Heart left ventricle (tissue), 16 donors: ENCODE data around the gene HAUS7. TPM values are rescaled to one million over a fixed set of nuclear protein-coding genes. Genes with fewer than 3 reads are reported as not detected.

Source experiments
- ATAC-seq, 4 donors: fragments of 200-7000 bp; cut with Tn5 transposase; one replicate each; pipeline ENCODE4 v1.9.1; 2020 to 2022; ENCODE audit warnings: moderate library complexity in 4 of 4, mild to moderate bottlenecking in 3 of 4, moderate number of reproducible peaks in 1 of 4
- DNase-seq, 5 donors: peaks; one replicate each; pipeline ENCODE4 v3.0.0-alpha.2; 2020
- H3K27ac ChIP-seq, 12 donors: fragments of 200-600 bp; sonication (generic) in 4 of 12; one replicate each; pipeline versions ENCODE4 v1.5.0 to v1.8.0; 2016 to 2022; ENCODE audit warnings: mild to moderate bottlenecking in 2 of 12
- H3K27me3 ChIP-seq, 9 donors: fragments of 200-600 bp; sonication (generic) in 2 of 9; one replicate each; pipeline versions ENCODE4 v1.5.1 to v1.8.0; 2016 to 2022; ENCODE audit warnings: mild to moderate bottlenecking in 3 of 9
- H3K36me3 ChIP-seq, 9 donors: fragments of 200-600 bp; sonication (generic) in 2 of 9; one replicate each; pipeline versions ENCODE4 v1.5.0 to v1.8.0; 2018 to 2022; ENCODE audit warnings: mild to moderate bottlenecking in 2 of 9
- H3K4me1 ChIP-seq, 12 donors: fragments of 200-600 bp; sonication (generic) in 4 of 12; one replicate each; pipeline versions ENCODE4 v1.5.0 to v1.8.0; 2016 to 2022; ENCODE audit warnings: mild to moderate bottlenecking in 3 of 12
- H3K4me3 ChIP-seq, 12 donors: fragments of 200-600 bp; sonication (generic) in 4 of 12; one replicate each; pipeline versions ENCODE4 v1.5.0 to v1.8.0; 2017 to 2022; ENCODE audit warnings: mild to moderate bottlenecking in 9 of 12, moderate library complexity in 4 of 12
- H3K9me3 ChIP-seq, 12 donors: fragments of 200-600 bp; sonication (generic) in 4 of 12; one replicate each; pipeline versions ENCODE4 v1.5.0 to v1.8.0; 2016 to 2022; ENCODE audit warnings: mild to moderate bottlenecking in 1 of 12
- POLR2A ChIP-seq, 2 donors: fragments of 450-650 bp; IDR thresholded peaks; one replicate each; pipeline ENCODE4 v1.6.1; 2017; ENCODE audit warnings: antibody characterized with exemption in 2 of 2, mild to moderate bottlenecking in 2 of 2, moderate library complexity in 2 of 2
- WGBS, 4 donors: extraction: QIAGEN DNeasy Blood & Tissue Kit in 2 of 4; methylation state at CpG; one replicate each; pipeline versions ENCODE4 v1.1.5 to v1.1.7; 2013 to 2018; 5-methylcytosine and 5-hydroxymethylcytosine counted together
- intact Hi-C, 10 donors: fragments of 100-400 bp; cut with DNase I; formaldehyde crosslinking; loops; one replicate each; pipeline versions ENCODE4 v1.11.1 to v1.14.2; 2022
- polyA plus RNA-seq, 2 donors: library from polyadenylated mRNA; stranded (reverse); fragments of 200-250 nt; gene quantifications; one replicate each; pipeline ENCODE4 v1.2.3, GENCODE V29; 2013
- total RNA-seq, 9 donors: library from RNA; depleted of rRNA in 2 of 9; stranded (reverse); fragments of >200 nt in 2 of 9; fragmentation: NEBNext Ultra II Directional in 3 of 9; extraction: Animal tissue kit (Norgen Biotek cat#: 25700) in 3 of 9; gene quantifications; one replicate each; pipeline versions ENCODE4 v1.1.0 to v1.2.4, GENCODE V29; 2016 to 2023
- TF ChIP-seq, protein P1 (sequence below), 12 donors: fragments of 200-600 bp; sonication (generic) in 4 of 12; IDR thresholded peaks; one replicate each; pipeline versions ENCODE4 v1.5.0 to v1.8.0; 2018 to 2022; ENCODE audit warnings: antibody characterized with exemption in 12 of 12, mild to moderate bottlenecking in 5 of 12
- donor health status: ischemic (EF 13 %, LVEDD 7.1; RV severe dilation, severe dysfunction).
- donor health status: healthy with polysubstance abuse.
- donor health status: DM: no; HTN: yes; CAD: no.
- donor health status: DM: no; HTN: no; CAD: no.
- donor health status: ischemic (EF 25% LVEDD 6.9; RV normal size, moderate dysfunction).
- donor health status: ischemic (EF 25% LVEDD 5.7; RV mildly dilated, moderate dysfunction).
- donor health status: healthy.
- donor health status: DM: yes; HTN: yes; CAD: no.
- donor health status: ischemic (EF 35%, LVEDD 5.7; RV mildly dilated, moderate dysfunction).
- donor health status: nonischemic (EF 11% LVEDD 7.7; RV severe dilation, severe dysfunction).
- donor health status: DM: yes; HTN: yes; CAD: no.
- donor health status: PGD.
- donor health status: ischemic (EF 29% LVEDD 5.4; RV normal size, mild dysfunction).
- donor health status: nonischemic (EF 23%, LVEDD 6.1; RV moderate dilation, normal function).

HAUS7 gene
- total and polyA plus RNA-seq, 11 donors: 15.3 to 28.2 (median 20.2) TPM

GRCh38 chrX:153446950-153447580, 23.3 kb downstream of the HAUS7 start:
- intact Hi-C loops: loop anchor here in 1 of 10 donors (10.0 kb wide), 1 partner anchor 412 kb away; no protein-coding TSS in a partner anchor
- Histone ChIP-seq H3K27me3 (peaks cover 0 to 4% (median 0%) of the 10 kb centered on the region in 9 donors), H3K27ac (no peak overlapping the region), H3K4me1 (no peaks in the 10 kb centered on the region), H3K36me3 (peaks cover 0 to 10% (median 0%) of the 10 kb centered on the region in 9 donors), H3K9me3 (no peaks in the 10 kb centered on the region), H3K4me3 (no peak overlapping the region)
- TF ChIP-seq, protein P1, sequence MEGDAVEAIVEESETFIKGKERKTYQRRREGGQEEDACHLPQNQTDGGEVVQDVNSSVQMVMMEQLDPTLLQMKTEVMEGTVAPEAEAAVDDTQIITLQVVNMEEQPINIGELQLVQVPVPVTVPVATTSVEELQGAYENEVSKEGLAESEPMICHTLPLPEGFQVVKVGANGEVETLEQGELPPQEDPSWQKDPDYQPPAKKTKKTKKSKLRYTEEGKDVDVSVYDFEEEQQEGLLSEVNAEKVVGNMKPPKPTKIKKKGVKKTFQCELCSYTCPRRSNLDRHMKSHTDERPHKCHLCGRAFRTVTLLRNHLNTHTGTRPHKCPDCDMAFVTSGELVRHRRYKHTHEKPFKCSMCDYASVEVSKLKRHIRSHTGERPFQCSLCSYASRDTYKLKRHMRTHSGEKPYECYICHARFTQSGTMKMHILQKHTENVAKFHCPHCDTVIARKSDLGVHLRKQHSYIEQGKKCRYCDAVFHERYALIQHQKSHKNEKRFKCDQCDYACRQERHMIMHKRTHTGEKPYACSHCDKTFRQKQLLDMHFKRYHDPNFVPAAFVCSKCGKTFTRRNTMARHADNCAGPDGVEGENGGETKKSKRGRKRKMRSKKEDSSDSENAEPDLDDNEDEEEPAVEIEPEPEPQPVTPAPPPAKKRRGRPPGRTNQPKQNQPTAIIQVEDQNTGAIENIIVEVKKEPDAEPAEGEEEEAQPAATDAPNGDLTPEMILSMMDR (IDR thresholded peaks at IDR 0.05): no peak
- WGBS, 4 donors: 86 to 94% (median 94%) methylated on average over 13 to 17 of the region's 17 CpGs
- ATAC-seq: no peak
- no peak for DNase-seq

DNA sequence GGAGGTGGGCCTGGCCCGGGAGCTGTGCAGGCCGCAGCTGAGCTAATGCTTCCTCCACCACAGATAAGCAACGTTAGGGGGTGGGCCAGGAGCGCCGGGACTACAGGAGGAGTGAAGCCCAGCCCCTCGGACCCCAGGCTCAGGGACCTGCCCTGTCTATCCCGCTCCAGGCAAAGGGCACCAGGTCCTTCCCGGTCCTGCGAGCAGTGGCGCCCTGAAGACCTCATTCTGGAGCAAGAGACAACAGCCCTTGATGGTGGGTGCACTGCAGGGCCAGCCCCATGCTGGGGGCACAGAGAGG, 23.8 kb downstream of the HAUS7 start:
- WGBS, 4 donors: 60 to 73% (median 70%) methylated on average over 10 of the region's 10 CpGs
- H3K27ac ChIP-seq: no peak overlapping the region
- no peaks in the 10 kb centered on the region for H3K4me1 ChIP-seq
- H3K27me3 ChIP-seq: peaks cover 0 to 4% (median 0%) of the 10 kb centered on the region in 9 donors
- TF ChIP-seq, protein P1 (IDR thresholded peaks at IDR 0.05): no peak
- no peak for TF ChIP-seq POLR2A (IDR thresholded peaks at IDR 0.05)
- intact Hi-C loops: loop anchor here in 1 of 10 donors (10.0 kb wide), 1 partner anchor 412 kb away; no protein-coding TSS in a partner anchor
- peaks cover 0 to 7% (median 0%) of the 10 kb centered on the region in 9 donors for H3K36me3 ChIP-seq
- DNase-seq (no peak), ATAC-seq (no peak)
- H3K4me3 ChIP-seq: no peak overlapping the region
- no peaks in the 10 kb centered on the region for H3K9me3 ChIP-seq

DNA sequence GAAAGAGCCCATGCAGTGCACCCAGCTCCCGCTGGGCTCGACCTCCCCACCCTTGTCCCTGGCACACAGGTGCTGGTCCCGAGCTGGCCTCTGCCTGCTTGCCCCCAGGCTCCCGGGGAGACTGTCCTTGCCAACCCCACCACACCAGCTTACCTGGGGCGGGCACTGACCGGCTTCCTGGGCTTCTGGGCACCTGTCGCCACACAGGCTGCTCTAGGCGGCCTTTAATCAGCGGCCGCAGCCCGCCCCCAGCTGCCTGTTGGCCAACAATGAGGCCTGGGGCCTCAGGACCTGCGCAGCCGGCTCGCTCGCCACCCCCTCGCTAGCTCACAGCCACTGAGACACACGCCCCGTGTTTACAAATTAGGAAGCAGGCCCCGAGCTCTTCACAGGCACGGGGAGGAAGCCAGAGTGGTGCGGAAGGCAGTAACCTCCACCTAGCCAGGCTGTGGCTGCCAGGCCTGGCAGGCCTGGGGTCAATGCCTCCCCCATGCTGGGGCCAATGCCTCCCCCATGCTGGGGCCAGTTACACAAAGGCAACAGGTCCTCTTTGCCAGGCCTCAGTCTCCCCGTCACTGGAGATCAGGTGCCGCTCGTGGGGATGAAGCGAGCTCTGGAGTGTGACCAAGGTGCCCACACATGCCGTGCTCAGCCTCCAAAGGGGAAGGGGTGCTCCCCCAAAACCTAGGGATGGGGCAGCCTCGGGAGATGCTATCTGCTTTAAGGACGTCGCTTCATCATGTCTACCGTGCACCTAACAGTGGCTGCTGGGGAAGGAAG, 24.3 kb downstream of the HAUS7 start, which contains the start of gene TREX2:
Gene TREX2, minus strand, starts transcription at position 201 of the 780 bp plus-strand sequence. CDS start 626 bp downstream, outside the sequence.
- Histone ChIP-seq H3K27ac (no peak within 1 kb of the TSS), H3K9me3 (no peaks in the 10 kb centered on the region), H3K4me1 (no peaks in the 10 kb centered on the region), H3K27me3 (peaks cover 0 to 4% (median 0%) of the 10 kb centered on the region in 9 donors), H3K4me3 (no peak within 1 kb of the TSS), H3K36me3 (peaks cover 0 to 7% (median 0%) of the 10 kb centered on the region in 9 donors)
- 85 to 92% (median 86%) methylated on average over 25 to 30 of the region's 30 CpGs for WGBS, 4 donors
- intact Hi-C loops: loop anchor here in 1 of 10 donors (10.0 kb wide), 1 partner anchor 411 kb away; no protein-coding TSS in a partner anchor
- DNase-seq (no peak), ATAC-seq (no peak)
- TF ChIP-seq, protein P1 (IDR thresholded peaks at IDR 0.05): no peak
- TF ChIP-seq POLR2A (IDR thresholded peaks at IDR 0.05): no peak
